22Rv1 (cell line): ENCODE results near the gene DIO1.

Experiments used
- ZFX ChIP-seq: fragments of 450-650 bp; IDR thresholded peaks from 2 replicates; pipeline ENCODE4 v1.6.1; 2017; ENCODE audit warnings: antibody characterized with exemption, borderline replicate concordance
- TF ChIP-seq, protein P1 (sequence below): fragments of 450-650 bp; IDR thresholded peaks from 2 replicates; pipeline ENCODE4 v1.5.1; 2017; ENCODE audit warnings: mild to moderate bottlenecking

- TF ChIP-seq, protein P1, sequence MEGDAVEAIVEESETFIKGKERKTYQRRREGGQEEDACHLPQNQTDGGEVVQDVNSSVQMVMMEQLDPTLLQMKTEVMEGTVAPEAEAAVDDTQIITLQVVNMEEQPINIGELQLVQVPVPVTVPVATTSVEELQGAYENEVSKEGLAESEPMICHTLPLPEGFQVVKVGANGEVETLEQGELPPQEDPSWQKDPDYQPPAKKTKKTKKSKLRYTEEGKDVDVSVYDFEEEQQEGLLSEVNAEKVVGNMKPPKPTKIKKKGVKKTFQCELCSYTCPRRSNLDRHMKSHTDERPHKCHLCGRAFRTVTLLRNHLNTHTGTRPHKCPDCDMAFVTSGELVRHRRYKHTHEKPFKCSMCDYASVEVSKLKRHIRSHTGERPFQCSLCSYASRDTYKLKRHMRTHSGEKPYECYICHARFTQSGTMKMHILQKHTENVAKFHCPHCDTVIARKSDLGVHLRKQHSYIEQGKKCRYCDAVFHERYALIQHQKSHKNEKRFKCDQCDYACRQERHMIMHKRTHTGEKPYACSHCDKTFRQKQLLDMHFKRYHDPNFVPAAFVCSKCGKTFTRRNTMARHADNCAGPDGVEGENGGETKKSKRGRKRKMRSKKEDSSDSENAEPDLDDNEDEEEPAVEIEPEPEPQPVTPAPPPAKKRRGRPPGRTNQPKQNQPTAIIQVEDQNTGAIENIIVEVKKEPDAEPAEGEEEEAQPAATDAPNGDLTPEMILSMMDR = no peak
- TF ChIP-seq ZFX = no peak
These were observed 3.0 kb upstream of the DIO1 start for GRCh38 chr1:53891018-53891417.
